Ishikawa (cell line): Measurements from ENCODE around the gene WDR1.

Source experiments
- CREB1 ChIP-seq: IDR thresholded peaks from 2 replicates; pipeline ENCODE4 v1.6.1; 2012; ENCODE audit warnings: low read depth
- FOXM1 ChIP-seq: IDR thresholded peaks from 2 replicates; pipeline ENCODE4 v1.6.1; 2012; ENCODE audit warnings: low read depth, borderline replicate concordance
- MAX ChIP-seq: IDR thresholded peaks from 2 replicates; pipeline ENCODE4 v1.6.1; 2012
- REST ChIP-seq: IDR thresholded peaks from 2 replicates; pipeline ENCODE4 v1.6.1; 2012; ENCODE audit warnings: low read depth, mild to moderate bottlenecking
- TCF12 ChIP-seq: IDR thresholded peaks from 2 replicates; pipeline ENCODE4 v1.6.1; 2012; ENCODE audit warnings: low read depth
- USF1 ChIP-seq: IDR thresholded peaks from 2 replicates; pipeline ENCODE4 v1.6.1; 2012
- ZBTB7A ChIP-seq: IDR thresholded peaks from 2 replicates; pipeline ENCODE4 v1.6.1; 2012; ENCODE audit warnings: low read depth

GRCh38 chr4:10124167-10124930, 7.8 kb upstream of the WDR1 start:
- TF ChIP-seq FOXM1 (no peak), CREB1 (no peak), ZBTB7A (no peak), USF1 (no peak), MAX (no peak), TCF12 (no peak), REST (no peak)
